Uterus (tissue), 2 donors: ENCODE results near the gene ANKRD23.

Experiments used
- CTCF ChIP-seq, 4 experiments: fragments of 200-600 bp in 2 of 4; fragments of 450-650 bp in 2 of 4; sonication (generic) in 2 of 4; IDR thresholded peaks; one replicate each; pipeline ENCODE4 v1.5.1; 2016 to 2019; ENCODE audit warnings: antibody characterized with exemption in 4 of 4, mild to moderate bottlenecking in 2 of 4, moderate library complexity in 1 of 4
- POLR2A ChIP-seq, 2 donors: fragments of 450-650 bp; IDR thresholded peaks; one replicate each; pipeline ENCODE4 v1.6.1; 2016; ENCODE audit warnings: antibody characterized with exemption in 2 of 2, mild to moderate bottlenecking in 1 of 2, moderate library complexity in 1 of 2

GRCh38 chr2:96819876-96820511, 23.8 kb downstream of the ANKRD23 start:
- TF ChIP-seq CTCF (IDR thresholded peaks at IDR 0.05), result no peak
- no peak for TF ChIP-seq POLR2A (IDR thresholded peaks at IDR 0.05)
